ENCODE measurements around the gene ZNF280C. TPM values are rescaled to one million over a fixed set of nuclear protein-coding genes. Genes with fewer than 3 reads are reported as not detected.

ZNF280C gene
- total and polyA plus RNA-seq, 8 donors = 0.61 to 17.5 (median 2.3) TPM

GRCh38 chrX:130301405-130301804 lies 32.7 kb upstream of the ZNF280C start:
- intact Hi-C loops (cut with DNase I; ENCODE audit: low total_unique reads) = no loop called here
- H3K9me3 ChIP-seq = no peaks in the 10 kb centered on the region
- TF ChIP-seq POLR2A (IDR thresholded peaks at IDR 0.05) (no peak), POLR2AphosphoS5 (IDR thresholded peaks at IDR 0.05) (no peak), EP300 (IDR thresholded peaks at IDR 0.05) (no peak), CTCF (IDR thresholded peaks at IDR 0.05) (no peak)
- DNase-seq = no peak
- no peak overlapping the region for H3K27ac ChIP-seq
- H3K4me3 ChIP-seq = no peak overlapping the region
- peaks cover 0 to 7% (median 0%) of the 10 kb centered on the region in 3 donors for H3K27me3 ChIP-seq
- 76 to 100% (median 90%) methylated on average over 1 of the region's 1 CpG for WGBS, 5 donors
- H3K4me1 ChIP-seq = no peaks in the 10 kb centered on the region
- no peaks in the 10 kb centered on the region for H3K36me3 ChIP-seq

GRCh38 chrX:130300010-130300282 lies 31.2 kb upstream of the ZNF280C start:
- H3K4me3 ChIP-seq = peak overlapping the region in 2 of 4 donors; percentile 7 to 18
- 20 to 60% (median 50%) methylated on average over 2 of the region's 2 CpGs for WGBS, 5 donors
- no peaks in the 10 kb centered on the region for H3K36me3 ChIP-seq
- no peaks in the 10 kb centered on the region for H3K9me3 ChIP-seq
- DNase-seq = no peak
- TF ChIP-seq POLR2AphosphoS5 (IDR thresholded peaks at IDR 0.05) (no peak), CTCF (IDR thresholded peaks at IDR 0.05) (no peak), POLR2A (IDR thresholded peaks at IDR 0.05) (no peak), EP300 (IDR thresholded peaks at IDR 0.05) (no peak)
- H3K27me3 ChIP-seq = peaks cover 0 to 7% (median 0%) of the 10 kb centered on the region in 3 donors
- H3K27ac ChIP-seq = no peak overlapping the region
- intact Hi-C loops (cut with DNase I; ENCODE audit: low total_unique reads) = no loop called here
- H3K4me1 ChIP-seq = no peaks in the 10 kb centered on the region

GRCh38 chrX:130299279-130300009 lies 30.7 kb upstream of the ZNF280C start:
- no peaks in the 10 kb centered on the region for H3K9me3 ChIP-seq
- H3K4me3 ChIP-seq = peak overlapping the region in 2 of 4 donors; percentile 7 to 18
- no peak for TF ChIP-seq POLR2A (IDR thresholded peaks at IDR 0.05)
- TF ChIP-seq POLR2AphosphoS5 (IDR thresholded peaks at IDR 0.05) = no peak
- TF ChIP-seq EP300 (IDR thresholded peaks at IDR 0.05) = no peak
- TF ChIP-seq CTCF (IDR thresholded peaks at IDR 0.05) = no peak
- intact Hi-C loops (cut with DNase I; ENCODE audit: low total_unique reads) = no loop called here
- no peaks in the 10 kb centered on the region for H3K4me1 ChIP-seq
- WGBS, 5 donors = 33 to 60% (median 58%) methylated on average over 10 to 19 of the region's 19 CpGs
- H3K27ac ChIP-seq = no peak overlapping the region
- no peaks in the 10 kb centered on the region for H3K36me3 ChIP-seq
- peak in 1 of 2 donors; percentile 44 for DNase-seq
- H3K27me3 ChIP-seq = peaks cover 0 to 7% (median 0%) of the 10 kb centered on the region in 3 donors

- Histone ChIP-seq H3K9me3 (peaks cover 0 to 5% (median 1%) of the 10 kb centered on the region in 4 donors), H3K4me3 (no peak overlapping the region), H3K27me3 (peaks cover 0 to 7% (median 0%) of the 10 kb centered on the region in 3 donors), H3K36me3 (no peaks in the 10 kb centered on the region), H3K27ac (no peak overlapping the region), H3K4me1 (no peaks in the 10 kb centered on the region)
- no peak for DNase-seq
- intact Hi-C loops (cut with DNase I; ENCODE audit: low total_unique reads) = no loop called here
- WGBS, 5 donors = 34 to 58% (median 46%) methylated on average over 2 of the region's 2 CpGs
- TF ChIP-seq EP300 (IDR thresholded peaks at IDR 0.05) (no peak), CTCF (IDR thresholded peaks at IDR 0.05) (no peak), POLR2AphosphoS5 (IDR thresholded peaks at IDR 0.05) (no peak), POLR2A (IDR thresholded peaks at IDR 0.05) (no peak)
These were observed 28.0 kb upstream of the ZNF280C start for GRCh38 chrX:130296743-130297142.
